ENCODE data around the gene FAM120AOS. TPM values are rescaled to one million over a fixed set of nuclear protein-coding genes. Genes with fewer than 3 reads are reported as not detected.

FAM120AOS gene
- total RNA-seq, 1 experiment from 2014 or later, result 55.5 TPM

DNA sequence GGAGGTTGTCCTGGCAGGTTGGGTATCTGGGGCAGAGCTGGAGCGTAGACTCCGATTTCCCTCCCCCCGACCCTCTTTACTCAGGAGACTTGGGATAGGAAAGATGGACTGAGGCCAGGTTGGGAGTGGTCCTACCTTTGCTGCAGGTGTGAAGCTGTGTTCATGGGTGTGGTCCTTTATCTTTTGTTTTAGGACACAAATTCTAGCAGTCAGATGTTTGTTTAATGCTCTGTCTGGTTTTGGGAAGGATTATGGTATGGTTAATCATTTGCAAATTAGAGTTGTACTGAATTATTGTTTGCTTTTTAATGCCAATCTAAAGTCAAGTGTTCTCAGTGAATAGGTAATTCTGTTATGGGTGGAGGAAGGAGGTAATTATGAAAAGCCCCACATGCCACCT is 14.1 kb upstream of the FAM120AOS start:
- DNase-seq (ENCODE audit: low read depth), result no peak

DNA sequence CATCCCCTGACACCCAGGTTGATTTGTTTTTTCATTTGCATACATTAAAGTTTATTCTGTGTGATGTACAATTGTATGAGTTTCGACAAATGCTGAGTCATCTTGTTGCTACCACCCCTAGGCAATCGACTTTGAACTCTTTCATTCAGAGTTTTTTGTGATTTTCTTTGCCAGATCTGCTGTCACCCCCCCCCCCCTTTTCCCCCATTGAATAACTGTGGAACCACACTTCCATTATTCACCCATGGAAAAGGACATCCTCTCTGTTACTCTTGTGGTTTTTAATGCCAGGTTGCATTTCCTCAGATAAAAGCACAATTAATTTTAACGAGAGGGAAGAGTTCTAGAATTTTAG is 13.7 kb upstream of the FAM120AOS start:
- peak; percentile 7 for DNase-seq (ENCODE audit: low read depth)

DNA sequence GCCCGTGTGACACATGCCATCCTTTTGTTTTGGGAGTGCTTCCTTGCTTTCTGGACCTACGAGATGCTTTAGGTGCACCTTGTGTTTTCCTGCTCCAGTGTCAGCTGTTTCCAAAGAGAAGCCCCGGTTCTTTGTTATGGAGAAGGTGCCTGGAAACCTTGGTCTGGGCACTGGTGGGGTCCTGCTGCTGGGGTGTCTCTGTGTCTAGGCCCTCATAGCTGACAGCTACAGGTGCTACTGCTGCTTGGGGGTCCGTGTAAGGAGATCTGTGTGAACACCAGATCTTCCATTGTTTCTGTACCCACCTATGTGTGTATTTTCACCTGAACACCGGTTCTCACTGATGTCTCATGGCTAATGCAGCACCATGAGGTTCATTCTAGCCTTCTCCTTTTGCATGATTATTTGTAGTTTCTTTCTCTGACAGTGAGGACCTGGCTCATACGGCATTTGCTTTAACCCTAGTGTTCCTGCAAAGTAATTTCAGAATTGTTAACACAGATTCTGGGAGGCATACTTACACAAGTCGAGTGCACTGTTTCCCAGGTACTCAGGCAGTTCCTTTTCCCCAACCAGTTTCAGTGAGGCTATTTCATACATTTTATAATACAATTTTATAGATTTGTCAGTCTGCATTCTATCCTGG is 13.2 kb upstream of the FAM120AOS start:
- no peak for DNase-seq (ENCODE audit: low read depth)

DNA sequence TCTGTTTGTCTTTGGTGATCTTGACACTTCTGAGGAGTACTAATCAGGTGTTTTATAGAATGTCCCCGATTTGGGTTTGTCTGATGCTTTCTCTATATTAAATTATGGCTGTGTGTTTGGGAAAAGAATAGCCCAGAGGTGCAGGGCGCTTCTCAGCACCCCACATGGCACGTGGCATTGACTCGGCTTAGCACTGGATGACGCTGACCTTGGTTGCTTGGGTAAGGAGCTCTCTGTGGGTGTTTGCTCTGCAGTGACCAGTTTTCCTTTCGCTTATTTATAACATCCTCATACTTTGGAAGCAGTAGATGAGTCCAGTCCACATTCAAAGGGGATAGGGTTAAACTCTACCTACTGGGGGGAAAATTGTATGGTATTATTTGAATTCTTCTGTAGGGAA is 12.5 kb upstream of the FAM120AOS start:
- no peak for DNase-seq (ENCODE audit: low read depth)

DNA sequence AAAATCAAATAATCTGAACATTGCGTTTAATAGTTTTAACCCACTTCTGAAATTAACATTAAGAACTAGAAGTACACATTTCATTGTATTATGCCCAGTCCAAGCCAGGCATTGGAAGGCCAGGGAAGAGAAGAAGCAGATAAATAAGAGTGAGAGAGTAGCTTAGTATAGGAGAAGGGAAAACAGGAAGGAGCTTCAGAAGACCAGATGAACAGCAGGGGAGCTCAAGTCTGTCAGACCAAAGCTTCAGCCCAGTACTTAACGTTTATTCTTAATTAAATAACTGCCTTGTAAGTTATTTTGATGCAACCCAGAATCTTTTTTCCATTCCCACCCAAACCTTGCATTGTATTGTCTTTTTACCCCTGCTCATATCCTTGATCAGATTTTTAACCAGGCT is 11.5 kb upstream of the FAM120AOS start:
- DNase-seq (ENCODE audit: low read depth), result no peak

DNA sequence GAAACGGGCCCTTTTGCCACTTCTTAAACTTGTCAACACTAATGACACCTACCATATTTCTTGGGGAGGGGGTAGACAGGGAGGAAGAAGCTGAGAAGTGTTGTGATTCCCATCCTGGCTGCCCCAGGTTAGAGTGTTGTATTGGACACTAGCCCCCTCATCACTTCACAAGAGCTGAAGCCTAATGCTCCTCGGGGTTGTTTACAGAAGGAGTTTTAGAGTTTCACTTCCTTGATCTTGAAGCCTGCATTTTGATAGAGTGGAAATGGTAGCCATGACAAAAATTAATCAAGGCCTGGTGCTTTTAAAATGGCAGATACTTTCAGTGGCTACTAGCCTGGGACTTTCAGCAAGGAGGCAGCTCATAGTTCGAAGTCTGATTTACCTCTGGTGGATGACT is 11.0 kb upstream of the FAM120AOS start:
- DNase-seq (ENCODE audit: low read depth), result no peak

DNA sequence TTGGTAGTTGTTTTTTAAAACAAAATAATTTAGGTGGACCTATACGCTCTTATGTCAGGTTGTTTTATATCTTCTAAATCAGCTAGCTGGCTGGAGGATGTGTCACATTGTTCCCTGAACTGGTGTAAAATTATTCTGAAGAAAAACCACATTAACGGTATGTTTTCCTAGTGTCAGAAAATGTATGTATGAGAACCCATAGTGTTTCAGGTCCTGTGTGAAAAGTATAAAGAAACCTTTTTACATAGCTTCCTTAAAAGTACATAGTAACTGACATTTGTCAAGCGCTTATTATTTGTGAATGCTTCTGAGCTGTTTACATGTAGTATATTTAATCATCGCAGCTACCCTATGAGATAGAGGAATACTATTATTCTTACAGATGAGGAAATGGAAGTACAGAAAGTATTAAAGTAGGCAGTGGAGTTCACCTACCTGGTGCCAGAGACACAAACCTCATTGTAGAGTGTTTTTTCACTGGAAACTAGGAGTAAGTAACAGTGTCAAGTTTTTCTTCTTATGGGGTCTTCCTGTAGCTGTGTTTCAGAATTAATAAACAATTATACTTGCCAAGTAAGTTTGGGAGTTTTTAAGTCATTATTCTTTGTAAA is 10.4 kb upstream of the FAM120AOS start:
- DNase-seq (ENCODE audit: low read depth), result no peak

DNA sequence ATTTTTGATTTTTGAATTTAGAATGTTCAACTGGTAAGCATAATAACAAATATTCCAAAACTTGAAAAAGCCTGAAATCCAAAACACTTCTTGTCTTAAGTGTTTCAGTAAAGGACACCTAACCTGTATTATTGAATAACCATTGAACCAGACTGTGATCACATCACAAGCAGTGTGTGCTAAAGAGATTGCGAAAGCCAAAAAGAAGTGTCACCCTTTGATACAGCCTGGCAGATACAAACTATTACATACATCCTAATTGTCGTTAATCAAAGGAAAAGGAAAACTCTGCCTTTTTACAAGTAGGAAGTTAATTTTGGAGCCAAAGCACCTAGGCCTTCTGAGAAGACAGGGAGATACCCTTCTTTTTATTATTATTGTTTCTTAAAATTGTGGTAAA is 8.4 kb upstream of the FAM120AOS start:
- no peak for DNase-seq (ENCODE audit: low read depth)

DNA sequence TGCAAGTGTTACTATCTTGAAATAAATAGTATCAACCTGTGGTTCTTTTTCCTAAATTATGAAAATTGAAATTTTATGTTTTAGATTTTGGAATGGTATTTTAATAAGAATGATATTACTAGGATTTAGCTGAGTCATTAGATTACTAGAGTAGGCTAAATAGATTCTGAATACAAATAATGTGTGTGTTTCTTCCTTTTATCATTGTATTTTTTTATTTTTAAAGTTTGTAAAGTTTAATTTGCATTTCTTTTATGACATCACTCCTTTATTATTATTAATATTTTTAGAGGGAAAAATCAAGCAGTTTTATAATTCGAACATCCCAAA is 8.0 kb upstream of the FAM120AOS start:
- DNase-seq (ENCODE audit: low read depth), result no peak

DNA sequence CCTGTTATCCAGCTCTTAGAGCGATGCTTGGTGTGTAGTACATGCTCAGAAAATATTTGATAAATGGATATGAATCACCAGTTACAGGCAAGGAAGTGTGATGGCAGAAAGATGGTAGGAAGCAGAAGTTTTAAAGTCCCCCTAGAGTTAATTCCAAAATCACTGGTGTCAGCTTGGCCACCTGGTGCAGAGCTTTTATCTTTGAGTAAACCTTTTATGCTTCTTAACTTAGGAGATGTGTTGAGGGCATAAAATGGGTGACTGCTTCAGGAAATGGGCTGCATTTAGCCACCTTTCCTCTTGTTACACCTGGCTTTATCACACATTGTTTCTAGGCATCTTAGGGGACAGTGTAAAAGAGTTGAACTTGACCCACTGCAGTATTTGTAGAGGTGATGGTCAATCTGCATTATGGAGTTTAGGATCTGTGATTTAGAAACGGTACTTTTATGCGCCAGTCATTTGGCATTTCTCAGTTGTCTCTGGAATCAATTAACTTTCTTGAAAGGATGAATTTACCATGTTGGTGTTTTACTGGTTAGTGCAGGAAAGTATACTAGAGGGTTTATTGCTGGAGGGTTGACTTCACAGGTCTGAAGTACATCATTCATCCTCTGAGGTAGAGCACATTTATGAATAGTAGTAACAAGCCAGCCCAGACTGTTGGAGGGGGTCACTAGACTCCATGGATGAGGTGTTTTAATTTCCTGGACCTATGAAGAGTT is 7.5 kb upstream of the FAM120AOS start:
- DNase-seq (ENCODE audit: low read depth), result no peak

DNA sequence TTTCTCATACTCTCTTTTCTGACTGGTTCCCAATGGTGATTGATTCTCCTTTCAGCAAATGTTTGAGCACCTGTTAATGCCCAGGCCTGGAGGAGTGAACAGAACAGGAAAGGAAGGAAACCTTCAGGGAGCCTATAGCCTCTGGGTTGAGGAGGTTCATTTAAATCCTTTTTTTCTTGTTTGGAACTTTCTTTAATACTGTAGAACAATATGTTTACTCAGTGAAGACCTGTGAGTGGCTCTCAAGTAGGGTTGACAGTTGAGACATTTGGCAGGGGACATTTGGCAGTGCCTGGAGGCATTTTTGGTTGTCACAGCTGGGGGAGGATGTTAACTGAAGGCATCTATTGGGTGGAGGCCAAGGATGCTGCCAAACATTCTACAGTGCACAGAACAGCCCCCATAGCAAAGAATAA is 6.1 kb upstream of the FAM120AOS start:
- DNase-seq (ENCODE audit: low read depth), result no peak

DNA sequence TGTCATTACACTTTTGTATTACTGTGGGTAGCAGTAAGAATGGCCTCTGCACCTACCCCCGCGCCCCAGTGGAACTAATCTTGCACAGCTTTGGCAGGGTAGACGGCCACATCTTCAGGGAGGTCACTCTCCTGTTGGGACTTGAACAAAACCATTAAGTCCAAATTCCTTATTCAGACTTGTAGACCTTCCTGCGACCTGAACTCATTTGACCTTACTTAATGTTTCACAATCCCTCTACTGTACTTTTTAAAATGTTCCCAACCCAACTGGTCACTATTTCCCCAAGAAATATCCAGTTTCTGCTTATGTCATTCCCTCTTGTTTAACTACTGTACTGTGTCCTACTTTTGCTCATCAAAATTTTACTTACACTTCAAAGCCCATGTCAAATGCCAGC is 5.3 kb upstream of the FAM120AOS start:
- DNase-seq (ENCODE audit: low read depth), result no peak

DNA sequence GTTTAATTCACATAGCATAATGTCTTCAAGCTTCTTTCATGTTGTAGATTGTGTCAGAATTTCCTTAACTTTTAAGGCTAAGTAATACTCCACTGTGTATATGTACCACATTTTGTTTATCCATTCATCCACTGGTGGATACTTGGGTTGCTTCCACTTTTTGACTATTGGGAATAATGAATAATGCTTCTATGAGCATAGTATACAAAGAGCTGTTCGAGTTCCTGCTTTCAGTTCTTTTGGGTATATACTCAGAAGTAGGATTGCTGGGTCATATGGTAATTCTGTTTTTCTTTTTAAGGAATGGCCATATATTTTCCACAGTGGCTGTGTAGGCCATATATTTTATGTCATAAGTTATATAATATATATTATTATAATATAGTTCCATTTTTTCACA is 3.6 kb upstream of the FAM120AOS start:
- DNase-seq (ENCODE audit: low read depth), result no peak

DNA sequence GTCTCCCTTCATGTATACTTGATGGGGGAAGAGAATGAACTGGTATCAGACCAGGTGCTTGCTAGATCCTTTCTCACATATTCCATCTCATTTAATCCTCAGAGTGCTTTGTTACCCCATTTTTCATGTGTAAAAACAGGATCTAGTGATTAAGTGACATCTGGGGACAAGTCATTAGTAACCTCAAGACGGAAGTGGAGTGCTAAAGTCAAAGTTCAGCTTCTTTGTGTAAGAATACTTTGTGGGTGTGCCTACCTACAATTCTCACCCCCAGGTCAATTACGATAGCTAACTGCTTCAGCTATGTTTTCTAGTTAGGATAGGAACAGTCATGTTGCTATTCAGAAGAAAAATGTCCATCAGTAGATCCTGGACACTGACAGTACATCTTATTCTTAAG is 3.1 kb upstream of the FAM120AOS start:
- no peak for DNase-seq (ENCODE audit: low read depth)

DNA sequence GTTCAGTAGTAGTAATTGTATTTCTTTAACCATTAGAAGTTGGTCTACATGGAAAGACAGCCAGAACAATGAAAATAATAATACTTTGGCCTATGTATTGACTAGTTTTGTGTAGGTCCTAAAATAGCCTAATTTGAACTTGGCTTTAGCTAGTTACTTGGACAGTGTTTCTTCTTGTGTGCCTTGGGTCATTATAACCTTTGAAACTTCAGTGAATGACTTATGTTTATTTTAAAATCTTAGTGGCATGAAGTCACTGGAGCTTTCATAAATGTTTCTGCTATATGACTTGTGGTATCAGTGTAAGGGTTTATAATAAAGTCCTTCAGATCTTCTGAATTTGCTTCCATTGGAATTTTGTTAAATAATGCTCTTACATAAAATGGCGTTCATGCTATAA is 2.6 kb upstream of the FAM120AOS start:
- no peak for DNase-seq (ENCODE audit: low read depth)

DNA sequence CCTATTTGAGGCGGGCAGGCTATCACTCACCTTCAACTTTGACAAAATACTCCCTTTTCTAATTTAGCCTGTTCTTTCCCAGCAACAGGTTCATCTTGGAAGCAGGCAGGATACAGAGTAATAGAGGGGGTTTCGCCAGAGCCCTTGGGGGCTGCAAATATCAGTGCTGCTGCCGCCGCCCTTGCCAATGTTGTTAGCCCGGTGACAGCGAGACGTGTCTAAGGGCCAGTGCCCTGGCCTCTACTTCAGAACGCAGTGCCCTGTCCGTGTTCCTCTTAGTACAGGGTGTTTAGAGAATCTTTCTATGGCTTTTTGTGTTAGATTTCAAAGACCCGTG is 703 bp downstream of the FAM120AOS start:
- peak; percentile 5 for DNase-seq (ENCODE audit: low read depth)

DNA sequence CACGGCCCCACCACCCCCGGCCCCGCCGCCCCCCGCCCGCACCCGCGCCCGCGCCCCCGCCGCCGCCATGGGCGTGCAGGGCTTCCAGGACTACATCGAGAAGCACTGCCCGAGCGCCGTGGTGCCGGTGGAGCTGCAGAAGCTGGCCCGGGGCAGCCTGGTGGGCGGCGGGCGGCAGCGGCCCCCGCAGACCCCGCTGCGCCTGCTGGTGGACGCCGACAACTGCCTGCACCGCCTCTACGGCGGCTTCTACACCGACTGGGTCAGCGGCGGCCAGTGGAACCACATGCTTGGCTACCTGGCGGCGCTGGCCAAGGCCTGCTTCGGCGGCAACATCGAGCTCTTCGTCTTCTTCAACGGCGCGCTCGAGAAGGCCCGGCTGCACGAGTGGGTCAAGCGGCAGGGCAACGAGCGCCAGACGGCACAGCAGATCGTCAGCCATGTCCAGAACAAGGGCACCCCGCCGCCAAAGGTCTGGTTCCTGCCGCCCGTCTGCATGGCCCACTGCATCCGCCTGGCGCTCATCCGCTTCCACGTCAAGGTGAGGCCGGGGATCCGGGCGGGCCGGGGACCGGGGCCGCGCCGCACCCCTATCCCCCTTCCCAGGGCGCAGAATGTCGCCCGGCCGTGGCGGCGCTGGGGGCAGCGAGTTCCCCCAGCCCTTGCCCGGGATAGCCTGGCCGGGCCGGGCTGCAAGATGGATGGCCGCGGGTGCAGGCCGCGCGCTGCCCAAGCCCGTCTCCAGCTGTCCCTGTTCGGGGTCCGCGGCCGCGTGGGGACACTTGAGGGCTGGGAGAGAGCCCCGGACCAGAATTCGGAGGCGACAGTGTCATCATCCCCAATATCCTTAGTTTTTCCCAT is 1.3 kb downstream of the FAM120AOS start:
- DNase-seq (ENCODE audit: low read depth), result peak; percentile 31

DNA sequence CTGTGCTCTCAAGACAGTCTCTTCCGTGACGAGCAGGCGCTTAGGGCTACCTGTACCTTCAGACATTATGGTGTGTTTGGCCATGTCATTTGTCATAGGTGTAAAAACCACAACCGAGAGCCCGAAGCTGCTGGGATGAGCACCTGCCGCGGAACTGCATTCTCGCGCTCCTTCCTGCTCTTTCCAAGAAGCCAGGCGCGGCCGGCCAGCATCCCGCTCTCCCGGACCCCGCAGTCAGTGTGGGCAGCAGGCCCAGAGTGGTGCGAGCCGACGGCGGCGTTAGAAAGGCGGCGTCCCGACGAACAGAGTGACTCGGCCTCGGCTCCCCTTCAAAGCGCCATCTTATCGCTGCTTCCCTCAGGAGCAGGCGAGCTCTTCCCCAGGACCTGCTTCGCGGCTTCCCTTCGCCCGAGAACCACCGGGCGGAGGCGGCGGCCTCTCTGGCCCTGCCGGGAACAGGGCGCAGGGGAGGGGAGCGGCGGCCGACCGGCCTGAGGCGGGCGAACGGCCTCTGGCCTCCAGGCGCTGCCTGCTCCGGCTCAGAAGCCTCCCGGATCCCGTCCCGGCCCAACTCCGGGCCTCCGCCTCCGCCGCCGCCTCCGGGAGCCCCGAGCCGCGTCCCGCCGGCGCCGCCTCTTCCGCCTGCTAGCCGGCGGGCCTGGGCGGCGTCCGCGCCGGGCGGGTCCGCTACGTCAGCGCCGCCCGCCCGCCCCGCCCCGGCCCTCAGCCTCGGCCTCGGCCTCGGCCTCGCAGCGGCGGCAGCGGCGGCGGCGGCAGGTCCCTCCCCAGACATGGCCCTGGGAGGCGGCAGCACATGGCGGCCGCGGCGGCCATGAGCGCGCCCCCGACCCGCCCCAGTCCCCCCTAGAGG is 2.2 kb downstream of the FAM120AOS start, which contains the start of gene FAM120A:
Gene FAM120A, plus strand, starts transcription at position 741 of the 871 bp plus-strand sequence. CDS start 231 bp downstream, outside the sequence.
- peak; percentile 54 for DNase-seq (ENCODE audit: low read depth)

DNA sequence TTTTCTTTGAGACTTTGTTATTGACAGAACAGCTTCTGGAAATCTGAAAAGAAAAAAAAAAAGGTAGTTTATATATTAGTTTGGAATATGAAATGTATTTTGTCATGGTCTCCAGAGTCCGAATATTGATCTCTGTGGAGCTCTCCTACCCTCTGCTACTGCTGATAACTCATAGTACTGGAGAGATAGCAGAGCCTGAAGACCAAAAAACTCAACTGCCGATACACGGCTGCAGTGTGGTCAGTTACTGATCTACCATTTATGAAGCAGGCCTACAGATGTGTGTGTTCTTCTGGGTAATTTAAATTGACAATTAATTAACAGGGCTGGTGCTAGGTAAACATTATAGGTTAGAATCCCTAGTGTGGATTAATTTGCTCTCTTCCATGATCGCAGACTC is 5.7 kb downstream of the FAM120AOS start:
- DNase-seq (ENCODE audit: low read depth), result no peak

DNA sequence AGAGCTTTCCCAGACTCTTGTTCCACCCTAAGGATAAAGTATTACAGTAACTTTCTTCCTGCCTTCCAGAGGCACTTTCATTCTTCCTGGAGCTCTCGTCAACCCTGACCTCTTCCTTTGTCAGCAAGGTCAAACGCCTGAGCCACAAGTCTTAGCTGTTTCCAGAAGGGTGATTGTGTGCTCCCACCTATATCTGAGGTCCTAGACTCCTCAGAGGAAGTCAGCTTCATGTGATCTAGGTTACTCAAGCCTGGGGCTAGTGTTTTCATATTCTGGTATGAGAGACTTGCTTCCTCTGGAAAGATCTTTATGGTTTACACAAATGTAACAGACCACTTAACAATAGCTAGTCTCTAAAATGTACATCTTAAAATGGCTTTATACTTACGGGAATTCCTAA is 7.3 kb downstream of the FAM120AOS start:
- no peak for DNase-seq (ENCODE audit: low read depth)

Measured in HT1080 (cell line).